ENCODE data around the gene PEAR1. TPM values are rescaled to one million over a fixed set of nuclear protein-coding genes. Genes with fewer than 3 reads are reported as not detected.
A peak's percentile ranks its signal among the peaks of the same experiment; 100 is the strongest.

Gene PEAR1
- total and polyA plus RNA-seq, 2 of the 8 experiments (the other 6 are each of a cell fraction or from before 2014, with no cell fraction given) = 0.63 to 0.71 TPM

DNA sequence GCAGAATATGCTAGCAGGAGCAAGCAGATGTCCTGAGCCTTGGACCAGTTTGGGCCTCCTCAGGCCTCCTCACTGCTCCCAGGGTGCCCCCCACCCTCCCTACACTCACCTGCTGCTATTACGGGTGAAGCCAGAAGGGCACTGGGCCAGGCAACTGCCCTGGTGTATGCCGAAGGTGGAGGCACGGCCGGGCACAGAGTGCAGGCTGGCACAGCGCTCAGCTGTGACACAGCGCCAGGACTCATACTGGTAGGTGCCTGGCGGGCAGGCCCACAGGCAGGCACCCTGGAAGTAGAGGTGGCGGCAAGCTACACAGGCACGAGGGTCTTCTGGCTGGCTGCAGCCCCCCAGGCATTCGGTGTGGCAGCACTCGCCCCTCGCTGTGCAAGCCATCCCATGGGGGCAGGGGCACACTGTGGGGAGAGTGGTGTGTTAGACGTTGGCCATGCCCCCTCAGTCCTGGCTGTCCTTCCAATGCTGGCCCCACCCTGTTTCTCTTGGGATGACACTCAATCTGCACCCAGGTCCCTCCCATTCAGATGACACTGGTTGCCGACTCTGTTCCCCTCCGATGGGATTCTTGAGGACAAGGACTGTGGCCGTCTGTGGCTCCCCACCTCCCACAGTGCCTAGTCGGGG is 41.6 kb upstream of the PEAR1 start:
- no peak overlapping the region for H2BK20ac ChIP-seq (ENCODE audit: low read length)
- ChIA-PET CTCF (ENCODE audit: partially characterized antibody) (interaction anchor here (0.7 to 25.2 kb wide), 12 partner anchors 8 to 225 kb away, joined by 3 to 719 read pairs (median 7); partner anchors contain the start of genes INSRR, NTRK1 and PEAR1), POLR2A (ENCODE audit: partially characterized antibody) (interaction anchor here (0.7 to 0.8 kb wide), 3 partner anchors 15 to 158 kb away, joined by 3 read pairs; no protein-coding TSS in a partner anchor)
- no peak overlapping the region for H3K23ac ChIP-seq (ENCODE audit: insufficient read length)
- H3K23me2 ChIP-seq (ENCODE audit: low read depth, low read length) = peaks cover 6% of the 10 kb centered on the region
- FAIRE-seq (no peak), DNase-seq (ENCODE audit: low read depth in 1 of 2, low spot score in 2 of 2) (no peak)
- H3K27me3 ChIP-seq (replicated peaks in 1 of 4; ENCODE audit: control insufficient read depth in 3 of 4, extremely low read depth in 1 of 4, insufficient read depth in 3 of 4, low read length in 3 of 4) = peaks cover 30 to 78% (median 48%) of the 10 kb centered on the region in 4 experiments
- H2BK5ac ChIP-seq (ENCODE audit: low read depth, low read length) = no peak overlapping the region
- WGBS, 2 experiments (ENCODE audit: extremely low coverage in 1 of 2, insufficient coverage in 1 of 2, insufficient read length in 1 of 2, insufficient replicate concordance in 2 of 2, low coverage in 1 of 2, low lambda C conversion rate in 2 of 2, missing lambda C conversion rate in 1 of 2) = 89% methylated on average over 16 of the region's 17 CpGs; no CpG with 5 or more reads in 1 of the 2 experiments
- no peak overlapping the region for H3K4me2 ChIP-seq (ENCODE audit: insufficient read depth in 1 of 2, low read depth in 2 of 2, low read length in 2 of 2)
- H3K36me3 ChIP-seq (ENCODE audit: control insufficient read depth in 2 of 4, insufficient read depth in 4 of 4, low read length in 3 of 4) = no peaks in the 10 kb centered on the region
- peaks cover 0 to 10% (median 1%) of the 10 kb centered on the region in 4 experiments; a peak in 4 of 7 replicates for H3K4me1 ChIP-seq (replicated peaks in 1 of 4; ENCODE audit: control insufficient read depth in 3 of 4, insufficient read depth in 4 of 4, low read length in 3 of 4)
- H4K20me1 ChIP-seq (replicated peaks in 1 of 2; ENCODE audit: control insufficient read depth in 1 of 2, insufficient read depth in 2 of 2, low read length in 2 of 2) = peaks cover 0 to 5% of the 10 kb centered on the region in 2 experiments
- H2AK5ac ChIP-seq (ENCODE audit: low read depth, low read length) = no peak overlapping the region
- H4K91ac ChIP-seq (replicated peaks; ENCODE audit: insufficient read length, low read length) = no peak overlapping the region
- H2BK120ac ChIP-seq (replicated peaks; ENCODE audit: low read depth, low read length) = no peak overlapping the region
- no peak overlapping the region for H2BK15ac ChIP-seq (ENCODE audit: low read length)
- H3K79me1 ChIP-seq (ENCODE audit: low read depth, low read length) = no peaks in the 10 kb centered on the region
- H3K56ac ChIP-seq (replicated peaks; ENCODE audit: insufficient read length, low read depth, low read length) = no peak overlapping the region
- no peak overlapping the region for H4K8ac ChIP-seq (ENCODE audit: extremely low read depth, insufficient read depth, low read length)
- H2BK12ac ChIP-seq (ENCODE audit: low read depth, low read length) = peak overlapping the region; percentile 9; the same call in 1 of the 2 replicates
- H4K5ac ChIP-seq (ENCODE audit: insufficient read length, low read depth, low read length) = no peak overlapping the region
- no peak overlapping the region for H3K14ac ChIP-seq (ENCODE audit: insufficient read length)
- H3K9ac ChIP-seq (replicated peaks in 1 of 4; ENCODE audit: extremely low read depth in 1 of 4, low read depth in 3 of 4, low read length in 3 of 4) = no peak overlapping the region
- no peak overlapping the region for H3K4ac ChIP-seq (replicated peaks; ENCODE audit: insufficient read length, low read depth, low read length)
- no peak overlapping the region for H2AFZ ChIP-seq (ENCODE audit: low read length)
- H3K18ac ChIP-seq (ENCODE audit: extremely low read depth, low read length) = no peak overlapping the region
- no peak overlapping the region for H3K4me3 ChIP-seq (ENCODE audit: extremely low read depth in 1 of 4, insufficient read depth in 2 of 4, low read depth in 3 of 4, low read length in 4 of 4)
- no peaks in the 10 kb centered on the region for H3K79me2 ChIP-seq (ENCODE audit: control insufficient read depth in 1 of 2, insufficient read depth in 2 of 2, low read length in 2 of 2)
- H3K27ac ChIP-seq (ENCODE audit: low read depth, low read length) = no peak overlapping the region
- H3K9me3 ChIP-seq (ENCODE audit: insufficient read depth in 2 of 2, low read depth in 1 of 2, low read length in 1 of 2) = no peaks in the 10 kb centered on the region
- TF ChIP-seq KDM5A (IDR thresholded peaks at IDR 0.05; ENCODE audit: low read length) (no peak), BRCA1 (IDR thresholded peaks at IDR 0.05; ENCODE audit: low read depth, low read length) (no peak), CHD1 (IDR thresholded peaks at IDR 0.05; ENCODE audit: low read depth, low read length) (no peak), JUN (IDR thresholded peaks at IDR 0.05; ENCODE audit: low read depth, low read length) (no peak)
- TF ChIP-seq, protein P1, sequence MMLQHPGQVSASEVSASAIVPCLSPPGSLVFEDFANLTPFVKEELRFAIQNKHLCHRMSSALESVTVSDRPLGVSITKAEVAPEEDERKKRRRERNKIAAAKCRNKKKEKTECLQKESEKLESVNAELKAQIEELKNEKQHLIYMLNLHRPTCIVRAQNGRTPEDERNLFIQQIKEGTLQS (IDR thresholded peaks at IDR 0.05; ENCODE audit: insufficient read depth, low read depth, low read length) = no peak
